Gastroesophageal sphincter (tissue), 3 donors: Measurements from ENCODE around the gene HBP1.

Experiments
- CTCF ChIP-seq, 4 experiments: fragments of 200-600 bp in 2 of 4; fragments of 450-650 bp in 2 of 4; sonication (generic) in 1 of 4; IDR thresholded peaks; one replicate each; pipeline ENCODE4 v1.5.1; 2017 to 2019; ENCODE audit warnings: antibody characterized with exemption in 4 of 4, mild to moderate bottlenecking in 2 of 4, moderate library complexity in 2 of 4
- POLR2AphosphoS5 ChIP-seq: sonication (generic); formaldehyde crosslinking; IDR thresholded peaks from one replicate; pipeline ENCODE4 v1.6.1; 2017; ENCODE audit warnings: antibody characterized with exemption

DNA sequence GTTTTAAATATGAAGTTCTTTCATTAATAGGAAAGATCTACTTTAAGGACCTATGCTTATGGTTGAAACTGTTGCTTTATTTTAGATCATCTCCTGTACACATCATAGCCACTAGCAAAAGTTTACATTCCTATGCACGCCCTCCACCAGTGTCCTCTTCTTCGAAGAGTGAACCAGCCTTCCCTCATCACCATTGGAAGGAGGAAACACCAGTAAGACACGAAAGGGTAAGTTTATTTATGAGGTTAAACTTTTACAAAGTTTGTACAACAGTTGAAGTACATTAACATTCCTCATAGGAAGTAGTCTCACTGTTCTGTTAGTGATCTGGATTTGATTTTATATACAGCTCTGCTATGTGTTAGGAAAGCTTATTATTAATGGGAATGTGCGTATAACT is 16.9 kb downstream of the HBP1 start:
- TF ChIP-seq POLR2AphosphoS5, result no peak
- no peak for TF ChIP-seq CTCF (IDR thresholded peaks at IDR 0.05)
